OCI-LY3 (cell line): Measurements from ENCODE around the gene GARIN5B.
A peak's percentile ranks its signal among the peaks of the same experiment; 100 is the strongest.
"Not testable (repeated sequence)": the region's sequence is repeated elsewhere in the genome, so short reads cannot be mapped to it uniquely, and the experiment has no call there.

Source experiments
- H2AFZ ChIP-seq: fragments of 200-600, 300-600 bp; shearing (Covaris generic); 2 replicates; pipeline ENCODE4 v1.6.0; 2014; ENCODE audit warnings: antibody characterized with exemption, low read depth, low read length
- H3K27ac ChIP-seq: fragments of 200-600, 300-600 bp; sonication (generic); 2 replicates; pipeline ENCODE4 v1.5.1; 2014; ENCODE audit warnings: mild to moderate bottlenecking, low read length, moderate library complexity, mixed read lengths
- H3K27me3 ChIP-seq: fragments of 200-600, 300-600 bp; sonication (generic); 2 replicates; pipeline ENCODE4 v1.6.1; 2014; ENCODE audit warnings: low read depth, low read length, mixed read lengths
- H3K36me3 ChIP-seq: fragments of 200-600, 300-600 bp; sonication (generic); replicated peaks from 2 replicates; pipeline ENCODE3; 2014; ENCODE audit warnings: low read depth, low read length, mixed read lengths
- H3K4me1 ChIP-seq: fragments of 300-600, 200-600 bp; sonication (generic); 2 replicates; pipeline ENCODE4 v1.6.1; 2014; ENCODE audit warnings: low read length, mixed read lengths
- H3K4me2 ChIP-seq: fragments of 200-600, 300-600 bp; sonication (generic); 2 replicates; pipeline ENCODE4 v1.6.1; 2014; ENCODE audit warnings: low read length, mixed read lengths
- H3K4me3 ChIP-seq: fragments of 300-600, 200-600 bp; sonication (generic); 2 replicates; pipeline ENCODE4 v1.5.1; 2014; ENCODE audit warnings: antibody characterized with exemption, mild to moderate bottlenecking, low read length, moderate library complexity
- H3K79me2 ChIP-seq: fragments of 300-600, 200-600 bp; shearing (Covaris generic); 2 replicates; pipeline ENCODE4 v1.6.1; 2014; ENCODE audit warnings: mild to moderate bottlenecking, low read length, mixed read lengths
- H3K9ac ChIP-seq: fragments of 300-600, 200-600 bp; shearing (Covaris generic); 2 replicates; pipeline ENCODE4 v1.6.0; 2014; ENCODE audit warnings: mild to moderate bottlenecking, low read length, moderate library complexity
- H3K9me3 ChIP-seq: fragments of 200-600, 300-600 bp; shearing (Covaris generic); 2 replicates; pipeline ENCODE4 v1.6.1; 2014; ENCODE audit warnings: low read length, mixed read lengths; ENCODE audit not compliant: insufficient read depth
- H4K20me1 ChIP-seq: fragments of 200-600, 300-600 bp; sonication (generic); 2 replicates; pipeline ENCODE4 v1.6.1; 2016; ENCODE audit warnings: low read length, mixed read lengths; ENCODE audit not compliant: insufficient read depth
- CTCF ChIP-seq: fragments of 200-600, 300-600 bp; sonication (generic); IDR thresholded peaks from 2 replicates; pipeline ENCODE4 v1.5.1; 2014; ENCODE audit warnings: antibody characterized with exemption, low read length, low read depth
- EZH2phosphoT487 ChIP-seq: fragments of 200-600 bp; shearing (Covaris generic); IDR thresholded peaks from 2 replicates; pipeline ENCODE4 v1.6.1; 2018; ENCODE audit warnings: antibody characterized with exemption, mixed run types, low read depth

Gene GARIN5B

DNA sequence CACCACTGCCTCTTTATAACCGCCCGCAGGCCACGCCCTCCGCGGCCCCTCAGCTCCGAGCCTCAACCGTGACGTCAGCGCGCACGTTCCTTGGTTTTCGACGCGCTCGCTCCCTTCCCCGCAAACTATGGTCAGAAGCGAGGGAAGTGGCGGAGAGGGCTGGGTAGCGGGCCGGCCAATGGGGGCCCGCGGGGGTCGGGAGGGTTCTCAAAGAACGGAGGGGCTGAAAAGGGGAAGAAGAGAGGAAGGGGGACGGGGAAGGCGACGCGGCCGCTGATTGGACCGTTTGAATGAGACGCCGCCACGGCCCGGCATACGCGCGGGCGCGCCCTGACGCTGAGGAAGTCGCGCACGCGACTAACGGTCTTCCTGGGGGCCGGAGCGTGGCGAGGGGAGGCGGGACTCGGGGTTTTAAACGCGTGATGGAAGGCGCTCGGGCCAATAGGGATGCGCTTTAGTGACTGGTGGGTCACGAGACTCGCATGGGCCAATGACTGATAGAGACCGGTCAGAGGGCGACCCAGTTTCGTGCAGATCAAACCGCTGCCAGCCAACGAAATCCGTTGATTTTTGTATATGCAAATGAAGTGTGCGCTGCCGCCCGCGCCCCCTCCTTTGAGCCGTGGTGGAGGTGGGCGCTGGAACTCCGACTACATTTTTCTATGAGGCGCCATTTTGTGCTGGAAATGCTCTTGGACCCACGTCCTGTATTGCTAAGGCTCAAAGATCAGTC lies 44.9 kb upstream of the GARIN5B start:
- Histone ChIP-seq H3K4me2 (peak overlapping the region; percentile 85), H3K27me3 (no peaks in the 10 kb centered on the region), H4K20me1 (peaks cover 31% of the 10 kb centered on the region), H3K36me3 (peaks cover 39% of the 10 kb centered on the region), H3K79me2 (peaks cover 40% of the 10 kb centered on the region), H3K27ac (peak overlapping the region; percentile 87), H3K9ac (peak overlapping the region; percentile 97), H3K4me3 (peak overlapping the region; percentile 86), H3K4me1 (peaks cover 19% of the 10 kb centered on the region), H3K9me3 (peaks cover 3% of the 10 kb centered on the region), H2AFZ (peak overlapping the region; percentile 83; the same call in 1 of the 2 replicates)
- TF ChIP-seq EZH2phosphoT487 (no peak), CTCF (no peak)

GRCh38 chr19:55407550-55407799 lies 44.4 kb upstream of the GARIN5B start, which contains the start of gene UBE2S:
UBE2S (minus strand) TSS chr19:55407788; CDS start chr19:55407589, 199 bp downstream.
- Histone ChIP-seq H3K4me3 (peak within 1 kb of the TSS; percentile 86), H3K79me2 (peaks cover 45% of the 10 kb centered on the region), H3K36me3 (peaks cover 44% of the 10 kb centered on the region), H2AFZ (peak within 1 kb of the TSS; percentile 83; the same call in 1 of the 2 replicates), H3K9ac (peak within 1 kb of the TSS; percentile 97), H3K27ac (peak within 1 kb of the TSS; percentile 87), H3K4me2 (peak within 1 kb of the TSS; percentile 86), H3K4me1 (peaks cover 19% of the 10 kb centered on the region), H4K20me1 (peaks cover 36% of the 10 kb centered on the region)
- not testable (repeated sequence) for H3K27me3 ChIP-seq, H3K9me3 ChIP-seq

DNA sequence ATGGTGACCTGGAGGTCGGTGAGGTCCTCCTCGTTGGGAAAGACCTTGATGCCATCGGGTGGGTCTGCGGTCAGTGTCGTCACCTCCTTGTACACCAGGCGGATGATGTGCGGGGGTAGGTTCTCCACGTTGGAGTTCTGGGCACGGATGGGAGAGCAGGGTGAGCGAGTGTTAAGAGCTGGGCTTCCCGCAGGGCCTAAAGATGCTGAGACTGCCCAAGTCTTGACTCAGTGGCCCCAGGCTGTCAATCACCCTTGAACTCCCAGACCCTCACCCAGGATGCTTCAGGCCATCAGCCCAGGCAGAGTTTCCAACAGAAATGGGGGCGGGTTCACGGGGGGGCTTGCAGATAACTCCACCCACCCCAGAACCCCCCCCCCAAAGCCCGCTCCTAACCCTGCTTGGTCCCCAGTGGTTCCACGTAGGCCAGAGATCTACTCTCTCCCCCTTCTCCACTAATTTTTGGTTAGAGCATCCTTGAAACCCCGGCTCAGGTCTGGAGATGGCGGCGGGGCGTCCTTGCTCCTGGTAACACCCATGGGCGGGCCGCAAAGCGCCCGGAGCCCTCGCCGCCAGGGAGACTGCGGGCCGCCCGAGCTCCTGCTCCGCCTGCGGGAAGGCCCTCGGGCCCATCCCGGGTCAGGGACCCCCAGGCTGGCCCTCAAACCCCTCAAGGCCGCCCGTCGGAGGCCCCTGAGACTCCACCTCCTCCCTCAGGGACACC lies 43.9 kb upstream of the GARIN5B start:
- Histone ChIP-seq H3K27me3 (no peaks in the 10 kb centered on the region), H4K20me1 (peaks cover 41% of the 10 kb centered on the region), H3K79me2 (peaks cover 47% of the 10 kb centered on the region), H3K36me3 (peaks cover 49% of the 10 kb centered on the region), H3K4me2 (peak overlapping the region; percentile 86), H3K4me3 (peak overlapping the region; percentile 86), H2AFZ (no peak overlapping the region), H3K9ac (peak overlapping the region; percentile 97), H3K4me1 (peaks cover 19% of the 10 kb centered on the region), H3K27ac (peak overlapping the region; percentile 87), H3K9me3 (peaks cover 3% of the 10 kb centered on the region)
- TF ChIP-seq CTCF (no peak), EZH2phosphoT487 (no peak)

DNA sequence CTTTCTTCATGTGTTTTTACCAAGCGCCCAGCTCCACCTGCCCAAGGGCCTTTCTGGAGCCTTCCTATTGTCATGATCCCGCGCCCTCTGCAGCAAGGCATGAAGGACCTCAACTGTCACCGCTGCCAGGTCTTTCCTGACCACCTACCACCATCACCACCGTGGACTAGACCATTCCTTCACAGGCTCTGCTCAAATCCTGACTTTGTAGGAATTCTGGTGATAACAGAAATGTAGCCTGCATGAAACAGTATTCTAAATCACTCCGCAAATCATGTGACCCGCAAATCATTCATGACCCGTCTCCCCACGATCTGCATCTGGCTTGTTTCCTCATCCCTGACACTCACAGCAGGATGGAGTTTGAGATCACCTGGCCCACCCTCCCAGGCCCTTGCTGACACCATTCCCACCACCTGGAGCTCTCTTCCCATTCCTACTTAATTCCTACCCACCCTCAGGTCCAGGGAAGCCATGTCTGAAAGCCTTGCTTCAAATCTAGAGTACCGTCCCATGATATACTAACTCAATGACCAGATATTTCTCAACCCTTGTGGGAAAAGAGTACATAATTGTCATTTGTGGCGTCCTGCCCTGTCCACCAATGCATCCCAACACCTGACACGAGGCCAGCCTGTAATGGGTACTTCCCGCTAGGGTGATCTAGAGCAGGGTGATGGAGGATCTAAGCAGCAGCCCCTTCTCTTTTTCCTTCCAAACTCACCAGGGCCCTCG lies 43.2 kb upstream of the GARIN5B start:
- TF ChIP-seq CTCF (no peak), EZH2phosphoT487 (no peak)
- H4K20me1 ChIP-seq: peaks cover 47% of the 10 kb centered on the region
- H3K79me2 ChIP-seq: peaks cover 47% of the 10 kb centered on the region
- peak overlapping the region; percentile 97 for H3K9ac ChIP-seq
- H3K36me3 ChIP-seq: peaks cover 53% of the 10 kb centered on the region
- H3K4me2 ChIP-seq: peak overlapping the region; percentile 86
- no peaks in the 10 kb centered on the region for H3K27me3 ChIP-seq
- peak overlapping the region; percentile 87 for H3K27ac ChIP-seq
- H2AFZ ChIP-seq: no peak overlapping the region
- H3K9me3 ChIP-seq: peaks cover 3% of the 10 kb centered on the region
- H3K4me3 ChIP-seq: peak overlapping the region; percentile 86
- H3K4me1 ChIP-seq: peaks cover 19% of the 10 kb centered on the region
